AML-193 (cell line): ENCODE measurements around the gene HMOX1.
"Not testable (repeated sequence)": the region's sequence is repeated elsewhere in the genome, so short reads cannot be mapped to it uniquely, and the experiment has no call there.

Experiments
- DNase-seq, 2 experiments: peaks; one replicate each; lab custom pipeline; 2025; lab: John Stamatoyannopoulos, UW

HMOX1 gene

DNA sequence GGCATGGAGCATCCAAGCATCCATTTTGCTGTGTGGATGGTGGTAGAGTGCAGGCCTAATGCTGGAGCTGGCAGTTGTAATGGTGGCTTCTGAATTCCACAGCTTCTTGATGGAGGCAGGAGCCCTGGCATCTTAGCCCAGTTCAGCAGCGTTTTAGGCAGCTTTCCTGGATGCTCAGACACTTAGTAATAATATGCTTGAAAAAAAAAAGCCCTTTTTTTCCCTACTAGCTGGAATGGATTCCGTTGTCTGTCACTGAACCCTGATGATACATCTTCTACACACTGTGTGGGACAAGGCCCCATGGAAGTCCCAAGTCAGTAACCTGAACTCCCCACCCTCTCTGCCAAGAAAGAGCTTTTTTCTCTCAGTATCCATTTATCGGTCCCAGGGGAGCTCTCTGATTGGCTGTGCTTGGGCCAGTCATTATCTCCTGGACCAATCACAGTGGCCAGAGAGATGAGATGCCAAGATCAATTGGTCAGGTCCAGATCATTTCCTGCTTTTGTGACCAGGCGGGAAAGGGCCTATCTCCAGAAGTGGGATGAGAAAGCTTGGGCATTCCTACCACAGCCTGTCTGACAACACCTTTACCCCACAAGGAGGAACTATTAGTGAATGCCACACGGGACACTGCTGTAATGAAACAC, 53.3 kb downstream of the HMOX1 start:
- DNase-seq, result no peak

- DNase-seq, result no peak
Observed at GRCh38 chr22:35435201-35435740, 54.4 kb downstream of the HMOX1 start.

DNA sequence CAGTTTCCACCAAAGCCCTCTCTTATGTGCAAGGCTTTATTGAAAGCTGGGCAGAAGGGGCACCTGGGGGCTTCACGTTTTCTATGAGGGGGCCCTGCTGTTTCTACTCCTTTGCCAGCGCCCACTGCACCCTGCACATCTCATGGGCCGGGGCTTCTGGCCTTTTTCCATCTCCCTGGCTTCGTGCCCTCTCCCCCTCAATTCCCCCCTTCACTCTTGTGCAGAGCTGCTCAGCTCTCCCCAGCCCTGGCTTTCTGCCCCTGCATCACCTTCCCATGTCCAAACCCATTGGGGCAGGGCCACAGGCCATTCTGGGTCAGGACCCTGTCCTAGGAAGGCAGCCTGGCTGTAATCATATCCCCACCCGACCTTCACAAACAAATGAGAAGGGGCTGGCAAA, 55.5 kb downstream of the HMOX1 start:
- DNase-seq, result no peak

- DNase-seq, result no peak
Observed at GRCh38 chr22:35437049-35437448, 56.2 kb downstream of the HMOX1 start.

GRCh38 chr22:35438673-35439364, 57.9 kb downstream of the HMOX1 start:
- DNase-seq, result not testable (repeated sequence)

- DNase-seq, result no peak
Observed at GRCh38 chr22:35439365-35439717, 58.4 kb downstream of the HMOX1 start.

GRCh38 chr22:35440129-35440528, 59.2 kb downstream of the HMOX1 start:
- DNase-seq, result no peak

GRCh38 chr22:35441489-35442100, 60.7 kb downstream of the HMOX1 start:
- no peak for DNase-seq

DNA sequence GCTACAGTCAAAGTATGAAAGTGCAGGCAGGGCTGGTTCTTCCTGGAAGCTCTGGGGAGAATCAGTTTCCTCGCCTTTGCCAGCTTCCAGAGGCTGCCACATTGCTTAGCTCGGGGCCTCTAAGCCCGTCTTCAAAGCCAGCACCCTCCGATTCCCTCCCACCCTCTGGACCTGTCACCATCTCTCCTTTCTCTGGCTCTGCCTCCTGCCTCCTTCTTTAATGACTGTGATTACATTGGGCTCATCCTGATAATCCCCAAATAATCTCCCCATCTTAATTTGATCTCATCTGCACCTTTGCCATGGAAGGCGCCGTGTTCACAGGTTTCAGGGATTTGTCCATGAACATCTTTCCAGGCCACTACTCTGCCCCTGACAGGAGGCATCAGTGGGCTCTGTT, 61.6 kb downstream of the HMOX1 start:
- DNase-seq, result no peak

- DNase-seq, result no peak
Observed at GRCh38 chr22:35443338-35443737, 62.4 kb downstream of the HMOX1 start.
